ENCODE data around the gene PIK3C2G. TPM values are rescaled to one million over a fixed set of nuclear protein-coding genes. Genes with fewer than 3 reads are reported as not detected.

Gene PIK3C2G
- total and polyA plus RNA-seq, 8 donors, result 0.29 to 191 (median 48.7) TPM

DNA sequence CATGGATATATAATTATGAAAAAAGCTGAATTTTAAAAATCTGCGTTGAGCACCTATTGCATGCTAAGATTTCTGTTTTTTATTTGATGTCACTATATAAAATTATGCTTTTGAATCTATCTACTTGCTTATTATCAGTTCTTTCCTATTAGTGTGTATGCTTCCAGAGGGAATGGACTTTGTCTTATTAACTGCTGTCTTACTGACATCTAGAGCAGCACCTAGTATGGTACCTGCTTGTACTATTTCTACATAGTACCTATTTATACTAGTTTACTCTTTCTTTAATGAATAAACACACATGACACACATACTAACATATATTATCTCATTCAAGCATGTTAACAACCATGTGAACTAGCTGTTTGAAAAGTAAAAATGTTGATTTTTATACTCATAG is 38.6 kb upstream of the PIK3C2G start:
- Histone ChIP-seq H3K36me3 (no peaks in the 10 kb centered on the region), H3K4me1 (no peaks in the 10 kb centered on the region), H3K9me3 (no peaks in the 10 kb centered on the region), H3K27ac (no peak overlapping the region), H3K27me3 (no peaks in the 10 kb centered on the region), H3K4me3 (no peak overlapping the region)
- intact Hi-C loops (cut with DNase I; ENCODE audit: low total_unique reads), result no loop called here
- DNase-seq, result no peak
- 92 to 100% (median 98%) methylated on average over 1 of the region's 1 CpG for WGBS, 5 donors
- no peak for TF ChIP-seq EP300 (IDR thresholded peaks at IDR 0.05)
- no peak for TF ChIP-seq POLR2AphosphoS5 (IDR thresholded peaks at IDR 0.05)

DNA sequence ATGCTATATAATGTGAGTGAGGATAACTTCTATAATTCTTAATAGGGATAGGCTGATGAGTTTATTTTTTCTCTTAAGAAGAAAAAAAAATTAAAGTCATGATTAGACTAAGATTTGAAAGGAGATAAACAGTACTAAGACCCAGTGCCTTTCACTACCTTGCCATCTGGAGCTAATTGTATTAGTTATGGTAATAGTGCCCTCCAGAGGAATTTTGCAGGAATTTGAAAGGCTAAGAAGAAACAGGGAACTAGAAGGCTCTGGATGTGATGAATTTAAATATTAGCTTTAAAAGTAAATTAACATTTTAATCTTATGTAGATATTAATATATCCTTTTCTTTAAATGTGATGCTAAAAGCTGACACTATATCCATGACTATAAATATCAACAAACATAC is 36.6 kb upstream of the PIK3C2G start:
- no peaks in the 10 kb centered on the region for H3K27me3 ChIP-seq
- TF ChIP-seq, protein P1, sequence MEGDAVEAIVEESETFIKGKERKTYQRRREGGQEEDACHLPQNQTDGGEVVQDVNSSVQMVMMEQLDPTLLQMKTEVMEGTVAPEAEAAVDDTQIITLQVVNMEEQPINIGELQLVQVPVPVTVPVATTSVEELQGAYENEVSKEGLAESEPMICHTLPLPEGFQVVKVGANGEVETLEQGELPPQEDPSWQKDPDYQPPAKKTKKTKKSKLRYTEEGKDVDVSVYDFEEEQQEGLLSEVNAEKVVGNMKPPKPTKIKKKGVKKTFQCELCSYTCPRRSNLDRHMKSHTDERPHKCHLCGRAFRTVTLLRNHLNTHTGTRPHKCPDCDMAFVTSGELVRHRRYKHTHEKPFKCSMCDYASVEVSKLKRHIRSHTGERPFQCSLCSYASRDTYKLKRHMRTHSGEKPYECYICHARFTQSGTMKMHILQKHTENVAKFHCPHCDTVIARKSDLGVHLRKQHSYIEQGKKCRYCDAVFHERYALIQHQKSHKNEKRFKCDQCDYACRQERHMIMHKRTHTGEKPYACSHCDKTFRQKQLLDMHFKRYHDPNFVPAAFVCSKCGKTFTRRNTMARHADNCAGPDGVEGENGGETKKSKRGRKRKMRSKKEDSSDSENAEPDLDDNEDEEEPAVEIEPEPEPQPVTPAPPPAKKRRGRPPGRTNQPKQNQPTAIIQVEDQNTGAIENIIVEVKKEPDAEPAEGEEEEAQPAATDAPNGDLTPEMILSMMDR (IDR thresholded peaks at IDR 0.05), result peak in 3 of 7 experiments; percentile 15 to 43 (median 35)
- TF ChIP-seq POLR2AphosphoS5 (IDR thresholded peaks at IDR 0.05), result no peak
- H3K4me3 ChIP-seq, result no peak overlapping the region
- peak in 1 of 2 donors; percentile 60 for DNase-seq
- intact Hi-C loops (cut with DNase I; ENCODE audit: low total_unique reads), result no loop called here
- no peaks in the 10 kb centered on the region for H3K36me3 ChIP-seq
- H3K4me1 ChIP-seq, result no peaks in the 10 kb centered on the region
- no peak overlapping the region for H3K27ac ChIP-seq
- H3K9me3 ChIP-seq, result no peaks in the 10 kb centered on the region

DNA sequence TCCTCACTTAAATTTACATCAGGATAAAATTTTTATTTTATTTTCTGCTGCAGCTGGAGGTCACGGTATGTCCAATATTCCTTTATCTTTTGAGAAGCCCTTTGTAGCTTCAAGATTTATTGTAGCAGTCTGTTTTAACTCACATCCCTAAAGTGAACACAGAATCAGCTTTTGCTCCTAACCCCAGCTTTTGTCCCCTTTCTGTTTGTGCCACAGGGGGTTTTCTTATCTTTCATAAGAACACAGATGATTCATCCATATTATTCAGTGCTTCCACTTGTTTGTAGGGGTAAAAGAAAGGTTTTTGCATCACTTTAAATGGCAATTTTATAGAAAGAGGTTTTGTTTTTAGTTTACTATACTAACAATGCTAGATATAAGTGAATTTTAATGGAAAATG is 21.8 kb upstream of the PIK3C2G start:
- 80 to 95% (median 93%) methylated on average over 1 of the region's 1 CpG for WGBS, 5 donors
- Histone ChIP-seq H3K27ac (no peak overlapping the region), H3K27me3 (no peaks in the 10 kb centered on the region), H3K4me1 (peaks cover 0 to 8% (median 2%) of the 10 kb centered on the region in 4 donors), H3K4me3 (no peak overlapping the region), H3K36me3 (no peaks in the 10 kb centered on the region), H3K9me3 (peaks cover 0 to 21% (median 10%) of the 10 kb centered on the region in 4 donors)
- TF ChIP-seq EP300 (IDR thresholded peaks at IDR 0.05) (no peak), POLR2AphosphoS5 (IDR thresholded peaks at IDR 0.05) (no peak), POLR2A (IDR thresholded peaks at IDR 0.05) (no peak)
- TF ChIP-seq, protein P1 (IDR thresholded peaks at IDR 0.05), result no peak
- intact Hi-C loops (cut with DNase I; ENCODE audit: low total_unique reads), result no loop called here
- DNase-seq, result no peak

DNA sequence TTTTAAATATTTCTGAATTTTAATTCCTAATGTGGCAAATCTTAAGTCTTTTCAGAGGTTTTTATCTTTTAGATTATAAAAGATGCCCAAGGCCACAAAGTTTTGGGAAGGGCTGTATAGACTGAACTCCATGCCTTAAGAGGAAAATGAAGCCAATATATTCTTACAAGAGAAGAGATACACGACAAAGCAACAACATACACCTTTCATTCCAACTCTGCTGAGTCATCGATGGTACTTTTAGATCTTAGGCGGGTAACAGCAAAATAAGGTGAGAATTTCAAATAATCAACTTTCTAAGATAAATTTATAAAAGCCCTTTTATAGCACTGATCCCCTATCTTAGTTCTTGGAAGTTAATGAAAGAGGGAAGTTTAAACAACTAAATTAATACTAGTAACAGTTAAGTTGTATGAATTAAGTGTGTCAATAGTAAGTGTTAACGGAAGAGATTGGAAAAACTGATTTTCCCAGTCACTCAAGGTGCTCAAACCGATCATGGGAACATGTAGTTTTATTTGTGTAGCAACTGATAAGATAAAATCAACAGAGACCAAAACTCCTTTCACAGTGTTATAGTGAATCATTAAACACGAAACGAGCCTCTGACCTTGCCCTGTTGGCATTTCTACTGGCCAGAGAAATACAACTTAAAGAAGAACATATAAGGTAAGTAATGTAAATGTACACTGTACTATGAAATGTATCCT is 18.8 kb upstream of the PIK3C2G start:
- Histone ChIP-seq H3K27ac (peak overlapping the region in 4 of 5 donors; percentile 50 to 83 (median 70)), H3K9me3 (no peaks in the 10 kb centered on the region), H3K36me3 (no peaks in the 10 kb centered on the region), H3K4me1 (peaks cover 0 to 8% (median 2%) of the 10 kb centered on the region in 4 donors), H3K27me3 (no peaks in the 10 kb centered on the region), H3K4me3 (peak overlapping the region in 2 of 4 donors; percentile 23 to 25)
- intact Hi-C loops (cut with DNase I; ENCODE audit: low total_unique reads), result no loop called here
- WGBS, 5 donors, result 29 to 53% (median 44%) methylated on average over 7 of the region's 7 CpGs
- TF ChIP-seq POLR2AphosphoS5 (IDR thresholded peaks at IDR 0.05), result peak in 2 of 3 donors; percentile 83 to 89
- TF ChIP-seq, protein P1 (IDR thresholded peaks at IDR 0.05), result no peak
- peak; percentile 57 to 75 for DNase-seq

DNA sequence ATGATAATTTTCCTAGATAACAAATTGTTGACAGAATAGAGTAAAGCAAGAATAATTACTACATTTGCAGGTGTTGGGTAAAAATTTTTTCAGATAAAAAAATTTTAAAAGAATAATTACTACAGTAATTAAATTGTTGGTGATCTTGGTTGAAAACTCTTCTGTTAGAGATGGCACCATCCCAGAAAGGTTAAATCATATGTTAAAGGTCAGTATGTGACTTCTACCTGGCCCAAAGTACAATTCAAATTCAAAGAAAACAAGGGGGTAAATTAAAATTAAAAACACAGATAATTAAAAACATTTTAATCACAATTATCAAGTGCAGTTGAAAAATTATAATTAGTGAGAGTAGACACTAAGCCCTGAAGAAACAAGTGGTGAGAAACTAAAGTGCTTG is 18.1 kb upstream of the PIK3C2G start:
- H3K4me1 ChIP-seq, result peaks cover 0 to 8% (median 2%) of the 10 kb centered on the region in 4 donors
- TF ChIP-seq EP300 (IDR thresholded peaks at IDR 0.05) (no peak), POLR2A (IDR thresholded peaks at IDR 0.05) (no peak), POLR2AphosphoS5 (IDR thresholded peaks at IDR 0.05) (no peak)
- TF ChIP-seq, protein P1 (IDR thresholded peaks at IDR 0.05), result no peak
- intact Hi-C loops (cut with DNase I; ENCODE audit: low total_unique reads), result no loop called here
- no peaks in the 10 kb centered on the region for H3K9me3 ChIP-seq
- H3K4me3 ChIP-seq, result peak overlapping the region in 3 of 4 donors; percentile 23 to 25 (median 25)
- H3K27ac ChIP-seq, result peak overlapping the region in 4 of 5 donors; percentile 50 to 83 (median 70)
- no peaks in the 10 kb centered on the region for H3K27me3 ChIP-seq
- DNase-seq, result no peak
- no peaks in the 10 kb centered on the region for H3K36me3 ChIP-seq

Measured in stomach (tissue), 9 donors.